Spleen (tissue), 11 donors: ENCODE data around the gene SOX13. TPM values are rescaled to one million over a fixed set of nuclear protein-coding genes. Genes with fewer than 3 reads are reported as not detected.

ENCODE experiments used
- DNase-seq: peaks from one replicate; pipeline ENCODE4 v3.0.0-alpha.2; 2020
- H3K27ac ChIP-seq, 8 donors: fragments of 200-600 bp; sonication (generic) in 7 of 8; 1 replicate in 4 of 8; 2 replicates in 4 of 8; pipeline versions ENCODE4 v1.5.0 to v1.8.0; 2016 to 2021; ENCODE audit warnings: inconsistent platforms in 4 of 8, mild to moderate bottlenecking in 4 of 8, moderate library complexity in 1 of 8
- H3K27me3 ChIP-seq, 7 donors: fragments of 200-600 bp; sonication (generic) in 6 of 7; replicated peaks in 1 of 7; 1 replicate in 4 of 7; 2 replicates in 3 of 7; pipeline versions ENCODE4 v1.5.0 to v1.8.0; 2016 to 2021; ENCODE audit warnings: inconsistent platforms in 3 of 7, mild to moderate bottlenecking in 1 of 7
- H3K36me3 ChIP-seq, 6 donors: fragments of 200-600 bp; sonication (generic) in 5 of 6; 1 replicate in 4 of 6; 2 replicates in 2 of 6; pipeline versions ENCODE4 v1.5.0 to v1.8.0; 2016 to 2021; ENCODE audit warnings: inconsistent platforms in 2 of 6
- H3K4me1 ChIP-seq, 6 donors: fragments of 200-600 bp; sonication (generic) in 5 of 6; 1 replicate in 3 of 6; 2 replicates in 3 of 6; pipeline versions ENCODE4 v1.5.0 to v1.8.0; 2016 to 2021; ENCODE audit warnings: inconsistent platforms in 3 of 6
- H3K4me3 ChIP-seq, 8 donors: fragments of 200-600 bp; sonication (generic) in 7 of 8; 1 replicate in 4 of 8; 2 replicates in 4 of 8; pipeline versions ENCODE4 v1.5.0 to v1.8.0; 2016 to 2021; ENCODE audit warnings: inconsistent platforms in 4 of 8, mild to moderate bottlenecking in 4 of 8, moderate library complexity in 2 of 8
- H3K9me3 ChIP-seq, 8 donors: fragments of 200-600 bp; sonication (generic) in 7 of 8; 1 replicate in 4 of 8; 2 replicates in 4 of 8; pipeline versions ENCODE4 v1.5.0 to v1.8.0; 2016 to 2021; ENCODE audit warnings: inconsistent platforms in 4 of 8
- CTCF ChIP-seq, 11 experiments: fragments of 200-600 bp in 7 of 11; fragments of 450-650 bp in 4 of 11; sonication (generic) in 4 of 11; IDR thresholded peaks in 8 of 11; conservative IDR thresholded peaks in 3 of 11; 1 replicate in 7 of 11; 2 replicates in 4 of 11; pipeline versions ENCODE4 v1.4.0 to v1.8.0; 2016 to 2021; ENCODE audit warnings: antibody characterized with exemption in 11 of 11, inconsistent platforms in 4 of 11, mild to moderate bottlenecking in 1 of 11
- POLR2A ChIP-seq, 3 donors: fragments of 450-650 bp; IDR thresholded peaks; one replicate each; pipeline ENCODE4 v1.5.1; 2017; ENCODE audit warnings: antibody characterized with exemption in 3 of 3, mild to moderate bottlenecking in 1 of 3
- POLR2AphosphoS5 ChIP-seq, 3 donors: sonication (generic); formaldehyde crosslinking; IDR thresholded peaks; one replicate each; pipeline ENCODE4 v1.5.1; 2017; ENCODE audit warnings: antibody characterized with exemption in 3 of 3
- WGBS, 5 donors: extraction: QIAGEN DNeasy Blood & Tissue Kit in 3 of 5; methylation state at CpG; one replicate each; pipeline versions ENCODE4 v1.1.5 to v1.1.7; 2013 to 2018; 5-methylcytosine and 5-hydroxymethylcytosine counted together
- intact Hi-C: fragments of 100-400 bp; cut with DNase I; formaldehyde crosslinking; loops from one replicate; pipeline ENCODE4 v1.15.0; 2023; ENCODE audit warnings: low total_unique reads
- polyA plus RNA-seq, 3 donors: library from polyadenylated mRNA; stranded (reverse); fragments of 200-250 nt; gene quantifications; one replicate each; pipeline ENCODE4 v1.2.1, GENCODE V29; 2013
- total RNA-seq, 7 donors: library from RNA; depleted of rRNA in 3 of 7; stranded (reverse); fragments of >200 nt in 3 of 7; fragmentation: NEBNext Ultra II Directional in 4 of 7; extraction: Animal tissue kit (Norgen Biotek cat#: 25700) in 4 of 7; gene quantifications; one replicate each; pipeline versions ENCODE4 v1.1.0 to v1.2.1, GENCODE V29; 2016 to 2021
- donor health status: healthy with polysubstance abuse.
- donor health status: DM: no; HTN: no; CAD: no; lungs with moderate emphysema.
- donor health status: DM: no; HTN: no; CAD: no.
- donor health status: Bipolar disorder and iron deficiency.
- donor health status: healthy.
- donor health status: DM: no; HTN: no; CAD: no.
- donor health status: DM: yes; HTN: yes; CAD: no.

Gene SOX13
- total and polyA plus RNA-seq, 10 donors, result 2.0 to 28.7 (median 18.0) TPM

- peak; percentile 51 for DNase-seq
- WGBS, 5 donors, result 64 to 77% (median 67%) methylated on average over 17 of the region's 17 CpGs
- Histone ChIP-seq H3K36me3 (no peaks in the 10 kb centered on the region), H3K27me3 (peaks cover 0 to 66% (median 22%) of the 10 kb centered on the region in 7 donors), H3K4me3 (no peak overlapping the region), H3K27ac (peak overlapping the region in 4 of 8 donors; percentile 31 to 67 (median 57)), H3K9me3 (no peaks in the 10 kb centered on the region), H3K4me1 (peaks cover 13 to 84% (median 44%) of the 10 kb centered on the region in 6 donors)
- no peak for TF ChIP-seq POLR2AphosphoS5 (IDR thresholded peaks at IDR 0.05)
- no peak for TF ChIP-seq CTCF (IDR thresholded peaks at IDR 0.05 in 8 of 11, conservative IDR thresholded peaks at IDR 0.05 in 3 of 11)
- TF ChIP-seq POLR2A (IDR thresholded peaks at IDR 0.05), result no peak
- intact Hi-C loops, result no loop called here
Measured at GRCh38 chr1:204077979-204078696, 5.2 kb downstream of the SOX13 start.

GRCh38 chr1:204079608-204079999, 6.7 kb downstream of the SOX13 start:
- intact Hi-C loops, result no loop called here
- H3K36me3 ChIP-seq, result no peaks in the 10 kb centered on the region
- peaks cover 5 to 78% (median 31%) of the 10 kb centered on the region in 6 donors for H3K4me1 ChIP-seq
- H3K9me3 ChIP-seq, result no peaks in the 10 kb centered on the region
- WGBS, 5 donors, result 68 to 74% (median 71%) methylated on average over 3 of the region's 3 CpGs
- DNase-seq, result peak; percentile 42
- H3K4me3 ChIP-seq, result no peak overlapping the region
- peaks cover 0 to 51% (median 8%) of the 10 kb centered on the region in 7 donors for H3K27me3 ChIP-seq
- H3K27ac ChIP-seq, result peak overlapping the region in 7 of 8 donors; percentile 11 to 71 (median 64)
- TF ChIP-seq CTCF (IDR thresholded peaks at IDR 0.05 in 8 of 11, conservative IDR thresholded peaks at IDR 0.05 in 3 of 11), result no peak
- no peak for TF ChIP-seq POLR2A (IDR thresholded peaks at IDR 0.05)
- TF ChIP-seq POLR2AphosphoS5 (IDR thresholded peaks at IDR 0.05), result no peak

GRCh38 chr1:204080163-204080903, 7.4 kb downstream of the SOX13 start:
- H3K4me1 ChIP-seq, result peaks cover 3 to 73% (median 23%) of the 10 kb centered on the region in 6 donors
- H3K27ac ChIP-seq, result peak overlapping the region in 7 of 8 donors; percentile 11 to 71 (median 64)
- H3K27me3 ChIP-seq, result peaks cover 0 to 44% (median 2%) of the 10 kb centered on the region in 7 donors
- intact Hi-C loops, result no loop called here
- DNase-seq, result peak; percentile 64
- peak overlapping the region in 1 of 8 donors; percentile 13 for H3K4me3 ChIP-seq
- TF ChIP-seq POLR2AphosphoS5 (IDR thresholded peaks at IDR 0.05) (peak in 2 of 3 donors; percentile 32 to 43), CTCF (IDR thresholded peaks at IDR 0.05 in 8 of 11, conservative IDR thresholded peaks at IDR 0.05 in 3 of 11) (no peak)
- no peaks in the 10 kb centered on the region for H3K36me3 ChIP-seq
- WGBS, 5 donors, result 51 to 80% (median 67%) methylated on average over 3 to 8 of the region's 8 CpGs
- H3K9me3 ChIP-seq, result no peaks in the 10 kb centered on the region
